Measurements from ENCODE around the gene ATP6AP2.
"Not testable (repeated sequence)": the region's sequence is repeated elsewhere in the genome, so short reads cannot be mapped to it uniquely, and the experiment has no call there.

GRCh38 chrX:40587623-40588022, 6.9 kb downstream of the ATP6AP2 start:
- TF ChIP-seq ZBTB7A (CRISPR knock-in tag; IDR thresholded peaks at IDR 0.05); NR1H2 (CRISPR knock-in tag; IDR thresholded peaks at IDR 0.05; ENCODE audit: borderline replicate concordance, low read depth); GMEB1 (CRISPR knock-in tag; IDR thresholded peaks at IDR 0.05; ENCODE audit: borderline replicate concordance); EZH2 (conservative IDR thresholded peaks at IDR 0.05; ENCODE audit: low read depth, low read length); NFIC (IDR thresholded peaks at IDR 0.05; ENCODE audit: low read length); YY1 (IDR thresholded peaks at IDR 0.05; ENCODE audit: insufficient read depth, insufficient replicate concordance, low read depth, low read length); ZNF704 (CRISPR knock-in tag; IDR thresholded peaks at IDR 0.05; ENCODE audit: borderline replicate concordance); CTCF (CRISPR knock-in tag; IDR thresholded peaks at IDR 0.05): not testable (repeated sequence)
